ENCODE measurements around the gene TNFRSF13B. TPM values are rescaled to one million over a fixed set of nuclear protein-coding genes. Genes with fewer than 3 reads are reported as not detected.

Gene TNFRSF13B
- total RNA-seq, 1 experiment from 2014 or later: not detected

- TF ChIP-seq EZH2 (IDR thresholded peaks at IDR 0.05; ENCODE audit: low read depth): no peak
- TF ChIP-seq CTCF (conservative IDR thresholded peaks at IDR 0.05): no peak
- BruUV-seq (replicated peaks): no TSS peak
- no peaks in the 10 kb centered on the region for H4K20me1 ChIP-seq (ENCODE audit: insufficient read depth)
- H3K79me2 ChIP-seq (ENCODE audit: low read depth): no peaks in the 10 kb centered on the region
- H2AFZ ChIP-seq: no peak overlapping the region
- H3K4me3 ChIP-seq: no peak overlapping the region
- 0 out of 2 replicates have a peak, but pooled peaks cover 12% of the 10 kb centered on the region for H3F3A ChIP-seq (ENCODE audit: insufficient read depth, low read depth)
- intact Hi-C loops (cut with micrococcal nuclease; ENCODE audit: unreplicated experiment): no loop called here
- no peak overlapping the region for H3K27ac ChIP-seq
- ChIA-PET CTCF (no interaction called here), POLR2A (ENCODE audit: unreplicated experiment) (no interaction called here)
- no peaks in the 10 kb centered on the region for H3K36me3 ChIP-seq (ENCODE audit: low read depth)
- H3K9me3 ChIP-seq (ENCODE audit: insufficient read depth, low read depth): 0 out of 2 replicates have a peak, but pooled peaks cover 5% of the 10 kb centered on the region
- H3K4me1 ChIP-seq (replicated peaks; ENCODE audit: insufficient read depth): peaks cover 11% of the 10 kb centered on the region
- DNase-seq: no peak
- H3K27me3 ChIP-seq (ENCODE audit: insufficient read depth, low read depth): no peaks in the 10 kb centered on the region
- no peaks in the 10 kb centered on the region for H3K9me2 ChIP-seq (ENCODE audit: insufficient read depth)
- no peak overlapping the region for H3K4me2 ChIP-seq
Observed at GRCh38 chr17:16944334-16945135, 27.4 kb downstream of the TNFRSF13B start.

- no TSS peak for BruUV-seq (replicated peaks)
- Histone ChIP-seq H3F3A (ENCODE audit: insufficient read depth, low read depth) (0 out of 2 replicates have a peak, but pooled peaks cover 12% of the 10 kb centered on the region), H3K27me3 (ENCODE audit: insufficient read depth, low read depth) (no peaks in the 10 kb centered on the region), H3K4me2 (no peak overlapping the region), H3K36me3 (ENCODE audit: low read depth) (no peaks in the 10 kb centered on the region), H3K9me3 (ENCODE audit: insufficient read depth, low read depth) (0 out of 2 replicates have a peak, but pooled peaks cover 4% of the 10 kb centered on the region), H4K20me1 (ENCODE audit: insufficient read depth) (no peaks in the 10 kb centered on the region), H3K27ac (no peak overlapping the region), H3K79me2 (ENCODE audit: low read depth) (no peaks in the 10 kb centered on the region), H3K9me2 (ENCODE audit: insufficient read depth) (no peaks in the 10 kb centered on the region), H3K4me3 (no peak overlapping the region), H2AFZ (no peak overlapping the region), H3K4me1 (replicated peaks; ENCODE audit: insufficient read depth) (peaks cover 11% of the 10 kb centered on the region)
- ChIA-PET CTCF (no interaction called here), POLR2A (ENCODE audit: unreplicated experiment) (no interaction called here)
- no peak for TF ChIP-seq EZH2 (IDR thresholded peaks at IDR 0.05; ENCODE audit: low read depth)
- TF ChIP-seq CTCF (conservative IDR thresholded peaks at IDR 0.05): no peak
- DNase-seq: no peak
- intact Hi-C loops (cut with micrococcal nuclease; ENCODE audit: unreplicated experiment): no loop called here
Observed at GRCh38 chr17:16943541-16944333, 28.2 kb downstream of the TNFRSF13B start.

GRCh38 chr17:16943032-16943352 is 28.9 kb downstream of the TNFRSF13B start:
- CTCF ChIA-PET: no interaction called here
- no peak overlapping the region for H3K27ac ChIP-seq
- TF ChIP-seq EZH2 (IDR thresholded peaks at IDR 0.05; ENCODE audit: low read depth) (no peak), CTCF (conservative IDR thresholded peaks at IDR 0.05) (no peak)

More at GRCh38 chr17:16943032-16943352, 28.9 kb downstream of the TNFRSF13B start:
- H3F3A ChIP-seq (ENCODE audit: insufficient read depth, low read depth): 0 out of 2 replicates have a peak, but pooled peaks cover 12% of the 10 kb centered on the region
- no peaks in the 10 kb centered on the region for H3K79me2 ChIP-seq (ENCODE audit: low read depth)
- H2AFZ ChIP-seq: no peak overlapping the region
- POLR2A ChIA-PET (ENCODE audit: unreplicated experiment): no interaction called here
- no peaks in the 10 kb centered on the region for H3K36me3 ChIP-seq (ENCODE audit: low read depth)
- no peak for DNase-seq
- H3K4me1 ChIP-seq (replicated peaks; ENCODE audit: insufficient read depth): peaks cover 11% of the 10 kb centered on the region
- H3K9me3 ChIP-seq (ENCODE audit: insufficient read depth, low read depth): no peaks in the 10 kb centered on the region
- H3K9me2 ChIP-seq (ENCODE audit: insufficient read depth): no peaks in the 10 kb centered on the region
- H3K4me2 ChIP-seq: no peak overlapping the region
- BruUV-seq (replicated peaks): no TSS peak
- H3K4me3 ChIP-seq: no peak overlapping the region
- intact Hi-C loops (cut with micrococcal nuclease; ENCODE audit: unreplicated experiment): no loop called here
- H3K27me3 ChIP-seq (ENCODE audit: insufficient read depth, low read depth): no peaks in the 10 kb centered on the region
- H4K20me1 ChIP-seq (ENCODE audit: insufficient read depth): no peaks in the 10 kb centered on the region
